C1 segment of cervical spinal cord (tissue), 14 donors: Measurements from ENCODE around the gene KCND1.

Experiments used
- DNase-seq, 14 donors: peaks; one replicate each; lab custom pipeline; 2025; lab: John Stamatoyannopoulos, UW

KCND1 gene

GRCh38 chrX:48975041-48975440, 3.4 kb upstream of the KCND1 start:
- DNase-seq = no peak

- DNase-seq = no peak
Measured at GRCh38 chrX:48974574-48974973, 2.9 kb upstream of the KCND1 start.

GRCh38 chrX:48974033-48974432, 2.4 kb upstream of the KCND1 start:
- DNase-seq = no peak

DNA sequence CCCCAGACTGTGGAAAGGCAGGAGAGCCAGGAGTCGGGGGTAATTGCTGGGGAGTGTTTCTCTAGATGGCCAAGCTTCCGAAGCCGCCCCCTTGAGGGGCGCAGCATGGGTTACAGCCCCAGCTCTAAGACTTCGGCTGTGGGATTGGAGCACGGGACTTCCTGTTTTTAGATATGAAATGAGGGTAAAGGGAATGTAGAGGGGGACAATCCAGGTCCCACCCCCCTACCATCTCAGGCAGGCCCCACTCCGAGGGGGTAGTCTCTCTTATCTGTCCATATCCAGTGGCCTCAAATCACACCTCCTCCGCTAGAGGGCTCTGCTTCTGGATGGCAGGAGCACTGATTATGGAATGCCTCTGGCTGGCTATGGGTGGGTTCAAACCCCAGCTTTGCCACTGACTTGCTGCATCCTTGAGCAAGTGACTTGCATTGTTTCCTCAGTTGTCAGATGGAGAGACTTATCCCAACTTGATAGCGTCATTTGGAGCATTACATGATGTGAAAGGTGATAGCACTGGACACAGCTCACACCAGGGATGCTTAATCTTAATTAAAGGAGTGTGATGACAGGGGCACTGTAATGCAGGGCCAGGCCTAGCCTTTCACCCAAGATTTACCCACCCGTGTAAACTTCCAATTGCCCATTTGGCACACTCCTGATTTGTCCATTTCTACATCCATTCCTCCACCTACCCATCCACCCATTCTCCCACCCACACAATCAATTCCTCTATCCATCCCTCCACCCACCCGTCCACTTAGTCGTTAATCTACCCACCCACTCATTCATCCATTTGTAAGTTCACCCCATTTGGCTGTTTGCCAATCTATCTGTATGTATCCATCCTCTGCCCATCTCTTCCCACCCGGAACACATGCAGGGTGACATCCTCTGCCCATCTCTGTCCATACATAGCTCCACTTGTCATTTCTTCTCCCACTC, 848 bp upstream of the KCND1 start:
- peak in 4 of 14 donors; percentile 6 to 14 (median 10) for DNase-seq

DNA sequence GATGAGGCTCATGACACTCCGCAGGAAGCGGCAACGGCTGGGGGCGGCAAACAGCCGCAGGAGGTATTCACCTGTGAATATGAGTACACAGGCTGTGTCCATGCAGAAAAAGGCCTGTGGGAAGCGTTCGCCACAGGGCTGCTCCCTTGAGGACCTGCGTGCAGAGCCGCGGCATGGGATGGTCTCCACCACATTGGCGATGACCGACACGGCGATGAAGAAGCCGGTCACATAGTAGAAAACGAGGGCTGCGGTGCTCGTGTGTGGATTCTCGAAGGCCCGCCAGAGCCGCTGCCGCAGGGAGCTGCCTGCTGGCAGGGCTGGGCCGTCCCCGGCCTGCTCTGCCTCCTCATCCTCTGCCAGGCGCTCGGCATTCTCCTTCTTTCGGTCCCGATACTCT, 2.2 kb downstream of the KCND1 start:
- DNase-seq = no peak

DNA sequence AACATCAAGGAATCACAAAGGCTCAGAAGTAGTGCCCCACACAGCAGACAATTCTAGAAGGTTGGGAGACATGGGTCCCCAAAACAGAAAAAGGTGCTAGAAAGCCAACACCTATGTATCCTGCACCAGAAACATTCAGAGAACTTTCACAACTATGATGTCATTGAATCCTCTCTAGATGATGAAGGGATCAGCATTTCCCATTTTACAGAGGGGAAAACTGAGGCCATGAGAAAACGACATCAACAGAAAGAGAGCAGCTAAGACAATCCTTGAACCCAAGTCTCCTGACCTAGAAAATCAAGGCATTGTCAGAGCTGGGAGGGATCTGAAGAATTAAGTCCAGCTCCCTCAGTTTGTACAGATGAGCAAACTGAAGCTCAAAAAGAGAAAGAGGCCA, 3.3 kb downstream of the KCND1 start:
- no peak for DNase-seq

DNA sequence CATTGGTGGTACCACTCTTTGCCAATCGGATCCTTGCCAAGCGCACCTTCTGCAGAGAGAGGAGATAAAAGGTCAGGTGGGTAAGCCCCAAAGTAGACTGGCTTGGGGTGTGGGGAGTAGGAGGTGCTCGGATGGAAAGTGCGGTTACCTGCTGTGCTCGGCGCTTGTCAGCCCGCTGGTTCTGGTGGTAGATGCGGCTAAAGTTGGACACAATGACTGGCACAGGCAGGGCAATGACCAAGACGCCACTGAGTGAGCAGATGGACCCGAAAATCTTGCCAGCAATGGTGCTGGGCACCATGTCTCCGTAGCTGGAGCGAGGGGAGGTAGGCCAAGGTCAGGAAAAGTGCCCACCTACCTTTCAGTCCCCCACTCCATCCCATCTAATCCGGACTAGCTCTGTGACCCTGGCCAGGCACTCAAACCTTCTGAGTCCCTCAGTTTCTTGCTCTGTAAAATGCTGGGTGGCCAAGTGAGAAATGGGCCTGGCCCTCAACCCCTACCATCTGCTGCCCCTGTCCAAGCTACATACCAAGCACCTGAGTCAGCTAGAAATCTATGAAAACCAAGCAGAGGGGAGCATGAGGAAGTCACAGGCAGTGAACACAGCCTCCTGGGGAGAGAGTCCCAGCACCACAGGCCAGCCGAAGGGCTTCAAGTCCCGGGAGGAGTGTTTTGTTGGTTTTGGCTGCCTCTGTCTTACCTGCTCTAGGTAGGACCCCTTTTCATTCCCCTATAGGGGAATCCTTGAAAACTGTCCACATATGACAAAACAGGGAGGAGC, 4.7 kb downstream of the KCND1 start:
- DNase-seq = peak in 1 of 14 donors; percentile 73

DNA sequence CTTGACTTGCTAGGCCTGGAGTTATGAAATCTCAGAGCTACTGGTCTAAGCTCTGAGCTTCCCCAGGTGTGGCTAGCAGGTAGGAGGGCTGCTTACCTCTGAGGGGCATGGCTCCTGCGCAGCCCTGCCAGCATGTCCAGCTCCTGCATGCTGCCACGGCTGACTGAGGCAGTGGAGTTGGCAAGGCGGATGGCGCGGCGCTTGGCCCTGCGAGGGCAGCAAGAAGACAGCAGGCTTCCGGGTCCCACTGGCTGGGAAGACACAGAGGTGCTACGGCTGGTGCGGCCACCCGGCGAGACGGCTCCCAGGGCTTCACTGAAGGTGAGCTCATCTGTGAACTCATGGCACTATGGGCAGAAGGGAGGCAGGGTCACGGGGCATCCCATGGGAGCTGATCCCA, 5.7 kb downstream of the KCND1 start:
- DNase-seq = no peak

DNA sequence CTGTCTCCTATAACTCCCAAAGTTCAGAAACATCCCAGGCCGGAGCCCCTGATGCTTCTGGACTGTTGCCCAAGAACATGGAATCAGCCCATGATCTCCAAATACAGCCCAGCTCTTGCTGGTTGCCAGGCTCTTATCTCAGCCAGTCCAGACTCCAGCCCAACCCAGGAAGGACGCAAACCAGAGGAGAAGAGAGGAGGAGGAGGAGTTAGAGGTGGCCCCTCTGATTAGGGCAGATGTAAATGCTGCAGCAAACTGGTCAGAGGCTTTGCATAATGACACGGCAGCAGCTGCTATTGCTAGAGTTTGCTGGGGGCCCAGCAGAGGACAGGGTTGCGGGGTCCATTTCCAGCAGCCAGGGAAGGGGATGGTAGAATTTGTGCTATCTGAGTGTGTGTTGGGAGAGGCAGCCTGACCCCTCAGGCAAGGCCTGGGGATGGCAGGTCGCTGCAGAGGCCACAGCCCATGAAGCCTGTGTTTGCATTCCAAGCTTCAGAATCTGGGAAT, 10.0 kb downstream of the KCND1 start:
- no peak for DNase-seq

- DNase-seq = peak in 2 of 14 donors; percentile 8 to 9
Measured at GRCh38 chrX:48960291-48960690, 11.4 kb downstream of the KCND1 start.

GRCh38 chrX:48958635-48959094, 13.0 kb downstream of the KCND1 start:
- peak in 1 of 14 donors; percentile 61 for DNase-seq

- DNase-seq = peak; percentile 29 to 96 (median 89)
Measured at GRCh38 chrX:48957827-48958634, 13.6 kb downstream of the KCND1 start.

GRCh38 chrX:48957477-48957826, 14.2 kb downstream of the KCND1 start, which contains the start of gene OTUD5:
TSS of gene OTUD5 (minus strand) at chrX:48957607. CDS start at chrX:48957570, 37 bp downstream.
- peak in 10 of 14 donors; percentile 28 to 79 (median 68) for DNase-seq

GRCh38 chrX:48956728-48957414, 14.8 kb downstream of the KCND1 start:
- DNase-seq = no peak

GRCh38 chrX:48948589-48948988, 23.1 kb downstream of the KCND1 start:
- no peak for DNase-seq

DNA sequence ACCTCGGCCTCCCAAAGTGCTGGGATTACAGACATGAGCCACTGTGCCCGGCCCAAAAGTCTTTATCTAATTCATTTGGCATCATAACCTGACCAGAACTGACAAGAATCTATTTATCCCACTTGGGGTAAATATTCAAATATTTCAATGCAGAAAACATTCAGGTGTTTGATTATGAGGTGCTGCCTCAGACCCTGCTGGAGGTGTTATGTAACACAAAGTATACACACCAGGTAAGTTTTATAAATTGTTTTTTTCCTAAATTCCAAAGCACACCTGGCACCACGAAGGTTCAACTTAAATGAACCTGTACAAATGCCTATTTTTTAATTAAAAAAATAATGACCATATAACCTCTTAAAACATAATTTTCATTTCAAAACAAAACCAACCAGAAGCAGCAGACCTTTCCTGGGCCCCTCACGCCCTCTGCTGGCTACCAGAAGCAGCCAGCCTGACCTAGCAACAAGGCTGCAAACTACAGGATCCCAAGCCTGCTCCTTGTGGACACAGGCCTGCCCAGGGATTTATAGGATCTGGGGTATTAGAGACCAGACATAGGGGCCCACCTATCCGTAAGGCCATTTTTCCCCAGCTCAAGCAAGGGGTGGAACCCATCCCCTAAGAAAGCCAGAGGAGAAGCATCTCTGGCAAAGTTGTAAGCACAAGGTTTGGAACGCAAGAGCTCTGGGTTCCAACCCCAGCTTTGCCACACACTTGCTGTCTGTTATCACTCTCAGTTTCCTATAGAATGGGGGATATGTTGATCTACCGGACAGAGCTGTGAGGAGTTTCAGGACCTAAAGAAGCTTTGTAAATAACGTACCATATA, 25.9 kb downstream of the KCND1 start:
- peak in 5 of 14 donors; percentile 2 to 34 (median 5) for DNase-seq

GRCh38 chrX:48942895-48943294, 28.7 kb downstream of the KCND1 start:
- no peak for DNase-seq

DNA sequence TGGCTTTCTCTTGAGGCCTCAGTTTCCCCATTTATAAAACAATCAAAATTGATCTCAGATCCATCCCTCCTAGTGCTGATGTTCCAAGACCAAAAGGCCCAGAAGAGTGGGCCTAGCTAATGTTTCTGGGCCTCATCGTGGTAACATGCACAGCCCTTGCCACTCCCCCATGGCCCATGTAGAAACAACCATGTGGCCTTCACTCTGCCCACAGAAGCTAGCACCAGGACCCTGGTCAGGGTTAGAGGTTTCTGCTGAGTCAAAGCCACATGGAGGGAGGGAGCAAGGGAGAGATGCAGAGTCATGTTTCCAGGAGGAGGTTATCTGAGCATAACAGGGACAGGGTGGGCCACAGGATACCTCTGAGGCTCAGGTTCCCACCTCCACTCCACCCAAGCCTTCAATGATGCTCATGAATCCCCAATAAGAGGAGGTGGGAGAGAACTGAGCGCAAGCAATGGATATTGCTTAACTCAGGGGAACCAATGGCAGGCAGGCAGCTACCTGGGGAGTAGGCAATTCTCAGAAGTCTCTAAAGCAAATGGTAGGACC, 31.2 kb downstream of the KCND1 start:
- no peak for DNase-seq

DNA sequence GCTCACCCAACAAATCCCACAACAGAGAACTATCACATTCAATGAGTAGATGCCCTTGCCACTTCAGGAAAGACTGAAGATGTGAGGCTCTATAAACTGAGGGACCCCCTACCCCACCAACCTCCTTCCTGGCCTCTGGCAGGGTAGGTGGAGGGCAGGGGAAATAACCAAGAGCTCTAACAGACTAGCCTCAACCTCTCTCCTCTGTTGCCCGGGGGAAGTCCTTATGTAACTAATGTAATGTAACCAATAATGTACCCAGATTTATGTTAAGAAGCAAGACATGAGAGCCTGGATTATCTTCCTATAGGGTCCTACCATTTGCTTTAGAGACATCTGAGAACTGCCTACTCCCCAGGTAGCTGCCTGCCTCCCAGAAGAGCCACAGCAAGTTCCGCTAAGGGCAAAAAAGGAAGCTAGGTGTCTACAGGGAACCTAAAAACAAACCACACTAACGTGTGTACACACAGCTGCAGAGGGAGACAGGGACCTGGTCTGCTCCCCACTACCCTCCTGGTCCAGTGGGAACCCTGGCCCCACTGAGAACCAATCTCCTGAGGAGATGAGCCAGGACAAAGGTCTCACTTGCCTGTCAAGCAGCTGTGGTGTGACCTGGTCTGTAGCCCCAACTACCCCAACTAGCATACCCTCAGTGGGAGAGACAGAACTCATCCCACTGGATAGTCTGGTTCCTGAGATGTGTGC, 32.0 kb downstream of the KCND1 start:
- no peak for DNase-seq
